Adrenal gland (tissue), 12 donors: ENCODE results near the gene SDCCAG8. TPM values are rescaled to one million over a fixed set of nuclear protein-coding genes. Genes with fewer than 3 reads are reported as not detected.

Experiments
- DNase-seq, 7 donors: peaks; one replicate each; pipeline ENCODE4 v3.0.0-alpha.2; 2019 to 2020
- H3K27ac ChIP-seq, 5 donors: fragments of 200-600 bp; sonication (generic) in 4 of 5; 1 replicate in 3 of 5; 2 replicates in 2 of 5; pipeline versions ENCODE4 v1.5.1 to v1.8.0; 2016 to 2020; ENCODE audit warnings: mild to moderate bottlenecking in 1 of 5
- H3K27me3 ChIP-seq: fragments of 200-600 bp; 2 replicates; pipeline ENCODE4 v1.8.0; 2021
- H3K36me3 ChIP-seq, 2 donors: fragments of 200-600 bp; replicated peaks in 1 of 2; 1 replicate in 1 of 2; 2 replicates in 1 of 2; pipeline versions ENCODE4 v1.5.1 to v1.8.0; 2018 to 2022
- H3K4me1 ChIP-seq, 2 donors: fragments of 200-600 bp; replicated peaks in 1 of 2; 1 replicate in 1 of 2; 2 replicates in 1 of 2; pipeline versions ENCODE4 v1.5.1 to v1.8.0; 2018 to 2021
- H3K4me3 ChIP-seq, 4 donors: fragments of 200-600 bp; sonication (generic) in 3 of 4; one replicate each; pipeline ENCODE4 v1.5.1; 2016 to 2018
- H3K9me3 ChIP-seq, 3 donors: fragments of 200-600 bp; sonication (generic) in 1 of 3; replicated peaks in 1 of 3; 1 replicate in 2 of 3; 2 replicates in 1 of 3; pipeline versions ENCODE4 v1.5.1 to v1.8.0; 2016 to 2021
- CTCF ChIP-seq, 6 experiments: fragments of 450-650 bp in 4 of 6; fragments of 200-600 bp in 2 of 6; sonication (generic) in 1 of 6; IDR thresholded peaks; 1 replicate in 5 of 6; 2 replicates in 1 of 6; pipeline versions ENCODE4 v1.5.1 to v1.8.0; 2016 to 2021; ENCODE audit warnings: antibody characterized with exemption in 6 of 6, mild to moderate bottlenecking in 2 of 6, moderate library complexity in 1 of 6
- POLR2A ChIP-seq, 2 donors: fragments of 450-650 bp; IDR thresholded peaks; one replicate each; pipeline ENCODE4 v1.6.1; 2017; ENCODE audit warnings: antibody characterized with exemption in 2 of 2, mild to moderate bottlenecking in 2 of 2, moderate library complexity in 1 of 2
- WGBS, 4 donors: extraction: QIAGEN DNeasy Blood & Tissue Kit in 2 of 4; methylation state at CpG; one replicate each; pipeline versions ENCODE4 v1.1.5 to v1.1.7; 2013 to 2017; 5-methylcytosine and 5-hydroxymethylcytosine counted together
- intact Hi-C, 2 donors: fragments of 100-400 bp; cut with DNase I; formaldehyde crosslinking; loops; one replicate each; pipeline versions ENCODE4 v1.14.1 to v1.15.0; 2022 to 2023
- polyA plus RNA-seq, 3 donors: library from polyadenylated mRNA; stranded (reverse); fragments of 200-250 nt in 2 of 3; fragments of 350-450 nt in 1 of 3; fragmentation: Illumina TruSeq in 1 of 3; extraction: RNeasy Lipid Tissue Mini Kit (QIAGEN cat#74804) in 1 of 3; gene quantifications; one replicate each; pipeline ENCODE4 v1.2.3, GENCODE V29; 2013 to 2014
- total RNA-seq, 9 donors: library from RNA; depleted of rRNA in 4 of 9; stranded (reverse); fragments of >200 nt in 4 of 9; fragments of 120-200 nt in 1 of 9; fragmentation: NEBNext Ultra II Directional in 1 of 9; extraction: Animal tissue kit (Norgen Biotek cat#: 25700) in 1 of 9; gene quantifications; one replicate each; pipeline versions ENCODE4 v1.1.0 to v1.2.4, GENCODE V29; 2013 to 2023
- donor health status: healthy with polysubstance abuse.
- donor health status: Bipolar disorder and iron deficiency.
- donor health status: DM: yes; HTN: yes; CAD: no.
- donor health status: DM: no; HTN: no; CAD: no.
- donor health status: DM: no; HTN: no; CAD: no.
- donor health status: DM: yes; HTN: yes; CAD: no.

The SDCCAG8 gene
- total and polyA plus RNA-seq, 12 donors = 22.5 to 60.9 (median 44.1) TPM

- Histone ChIP-seq H3K27me3 (no peaks in the 10 kb centered on the region), H3K4me3 (no peak overlapping the region), H3K9me3 (no peaks in the 10 kb centered on the region), H3K36me3 (no peaks in the 10 kb centered on the region), H3K27ac (no peak overlapping the region), H3K4me1 (peaks cover 17 to 57% of the 10 kb centered on the region in 2 donors)
- intact Hi-C loops = no loop called here
- WGBS, 4 donors = 91 to 96% (median 95%) methylated on average over 3 of the region's 3 CpGs
- TF ChIP-seq POLR2A (IDR thresholded peaks at IDR 0.05) (no peak), CTCF (IDR thresholded peaks at IDR 0.05) (no peak)
- DNase-seq = no peak
Observed at GRCh38 chr1:243249214-243249613, 6.6 kb upstream of the SDCCAG8 start.

- 79 to 85% (median 82%) methylated on average over 3 of the region's 3 CpGs for WGBS, 4 donors
- intact Hi-C loops = no loop called here
Observed at GRCh38 chr1:243250102-243250501, 5.7 kb upstream of the SDCCAG8 start.

GRCh38 chr1:243251539-243251938 is 4.3 kb upstream of the SDCCAG8 start:
- intact Hi-C loops = no loop called here
- Histone ChIP-seq H3K36me3 (no peaks in the 10 kb centered on the region), H3K4me3 (no peak overlapping the region), H3K4me1 (peaks cover 14 to 53% of the 10 kb centered on the region in 2 donors), H3K27me3 (no peaks in the 10 kb centered on the region), H3K9me3 (no peaks in the 10 kb centered on the region), H3K27ac (no peak overlapping the region)
- DNase-seq = no peak
- 89 to 95% (median 91%) methylated on average over 1 of the region's 1 CpG for WGBS, 4 donors
- TF ChIP-seq CTCF (IDR thresholded peaks at IDR 0.05) (no peak), POLR2A (IDR thresholded peaks at IDR 0.05) (no peak)

More at GRCh38 chr1:243250102-243250501, 5.7 kb upstream of the SDCCAG8 start:
- TF ChIP-seq CTCF (IDR thresholded peaks at IDR 0.05) = no peak
- TF ChIP-seq POLR2A (IDR thresholded peaks at IDR 0.05) = no peak
- H3K4me1 ChIP-seq = peaks cover 12 to 57% of the 10 kb centered on the region in 2 donors
- no peak for DNase-seq
- H3K9me3 ChIP-seq = no peaks in the 10 kb centered on the region
- H3K4me3 ChIP-seq = no peak overlapping the region
- H3K27ac ChIP-seq = no peak overlapping the region
- H3K36me3 ChIP-seq = no peaks in the 10 kb centered on the region
- H3K27me3 ChIP-seq = no peaks in the 10 kb centered on the region

- H3K9me3 ChIP-seq = no peaks in the 10 kb centered on the region
- WGBS, 4 donors = 1 to 8% (median 4%) methylated on average over 8 of the region's 8 CpGs
- TF ChIP-seq CTCF (IDR thresholded peaks at IDR 0.05) (no peak), POLR2A (IDR thresholded peaks at IDR 0.05) (no peak)
- H3K36me3 ChIP-seq = no peaks in the 10 kb centered on the region
- no peaks in the 10 kb centered on the region for H3K27me3 ChIP-seq
- intact Hi-C loops = no loop called here
- peaks cover 27 to 56% of the 10 kb centered on the region in 2 donors for H3K4me1 ChIP-seq
- peak overlapping the region in 2 of 4 donors; percentile 83 to 91 for H3K4me3 ChIP-seq
- no peak for DNase-seq
- H3K27ac ChIP-seq = peak overlapping the region; percentile 83 to 98 (median 97)
Observed at GRCh38 chr1:243253211-243253925, 2.5 kb upstream of the SDCCAG8 start.
